ENCODE results near the gene TEC.

DNA sequence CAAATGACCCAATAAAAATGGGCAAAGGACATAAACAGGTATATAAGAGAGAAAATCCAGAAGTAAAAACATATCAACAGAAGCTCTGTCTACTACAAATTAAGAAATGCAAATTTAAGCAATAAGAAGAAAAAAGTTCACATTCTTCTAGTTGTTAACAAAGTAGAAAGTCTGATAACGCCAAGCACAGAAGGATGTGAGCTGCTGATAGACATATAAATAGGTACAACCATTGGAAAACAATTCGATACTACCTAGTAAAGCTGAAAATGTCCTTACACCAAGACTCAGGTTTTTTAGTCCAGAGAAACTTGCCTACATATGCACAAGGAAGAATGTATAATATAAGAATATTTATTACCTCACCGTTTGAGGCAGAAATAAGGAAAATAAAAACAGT lies 35.9 kb upstream of the TEC start:
- TF ChIP-seq POLR2A (IDR thresholded peaks at IDR 0.05) (no peak), POLR2AphosphoS5 (IDR thresholded peaks at IDR 0.05) (no peak)
- TF ChIP-seq, protein P1, sequence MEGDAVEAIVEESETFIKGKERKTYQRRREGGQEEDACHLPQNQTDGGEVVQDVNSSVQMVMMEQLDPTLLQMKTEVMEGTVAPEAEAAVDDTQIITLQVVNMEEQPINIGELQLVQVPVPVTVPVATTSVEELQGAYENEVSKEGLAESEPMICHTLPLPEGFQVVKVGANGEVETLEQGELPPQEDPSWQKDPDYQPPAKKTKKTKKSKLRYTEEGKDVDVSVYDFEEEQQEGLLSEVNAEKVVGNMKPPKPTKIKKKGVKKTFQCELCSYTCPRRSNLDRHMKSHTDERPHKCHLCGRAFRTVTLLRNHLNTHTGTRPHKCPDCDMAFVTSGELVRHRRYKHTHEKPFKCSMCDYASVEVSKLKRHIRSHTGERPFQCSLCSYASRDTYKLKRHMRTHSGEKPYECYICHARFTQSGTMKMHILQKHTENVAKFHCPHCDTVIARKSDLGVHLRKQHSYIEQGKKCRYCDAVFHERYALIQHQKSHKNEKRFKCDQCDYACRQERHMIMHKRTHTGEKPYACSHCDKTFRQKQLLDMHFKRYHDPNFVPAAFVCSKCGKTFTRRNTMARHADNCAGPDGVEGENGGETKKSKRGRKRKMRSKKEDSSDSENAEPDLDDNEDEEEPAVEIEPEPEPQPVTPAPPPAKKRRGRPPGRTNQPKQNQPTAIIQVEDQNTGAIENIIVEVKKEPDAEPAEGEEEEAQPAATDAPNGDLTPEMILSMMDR (IDR thresholded peaks at IDR 0.05 in 8 of 11, conservative IDR thresholded peaks at IDR 0.05 in 3 of 11): no peak

All from spleen (tissue), 7 donors.